Glutamatergic neuron (in vitro differentiated cells): Measurements from ENCODE around the gene ALKAL2. TPM values are rescaled to one million over a fixed set of nuclear protein-coding genes. Genes with fewer than 3 reads are reported as not detected.
"Not testable (repeated sequence)": the region's sequence is repeated elsewhere in the genome, so short reads cannot be mapped to it uniquely, and the experiment has no call there.

Experiments
- DNase-seq: peaks from one replicate; pipeline ENCODE4 v3.0.0; 2022
- H3K27ac Mint-ChIP-seq: one replicate; pipeline ENCODE4 v1.8.0; 2020; ENCODE audit warnings: mild to moderate bottlenecking, mixed read lengths, inconsistent platforms; ENCODE audit not compliant: unreplicated experiment
- H3K27me3 Mint-ChIP-seq: one replicate; pipeline ENCODE4 v1.8.0; 2020; ENCODE audit warnings: mild to moderate bottlenecking, moderate library complexity, mixed read lengths, inconsistent platforms; ENCODE audit not compliant: unreplicated experiment
- H3K36me3 Mint-ChIP-seq: one replicate; pipeline ENCODE4 v1.8.0; 2020; ENCODE audit warnings: mild to moderate bottlenecking, mixed read lengths, inconsistent platforms; ENCODE audit not compliant: unreplicated experiment
- H3K4me1 Mint-ChIP-seq: one replicate; pipeline ENCODE4 v1.8.0; 2020; ENCODE audit warnings: mild to moderate bottlenecking, low read depth, mixed read lengths, inconsistent platforms; ENCODE audit not compliant: unreplicated experiment
- H3K4me3 Mint-ChIP-seq: one replicate; pipeline ENCODE4 v1.8.0; 2020; ENCODE audit warnings: mild to moderate bottlenecking, mixed read lengths, inconsistent platforms; ENCODE audit not compliant: unreplicated experiment
- H3K9me3 Mint-ChIP-seq: one replicate; pipeline ENCODE4 v1.8.0; 2020; ENCODE audit warnings: mild to moderate bottlenecking, moderate library complexity, mixed read lengths, inconsistent platforms; ENCODE audit not compliant: unreplicated experiment
- CTCF ChIP-seq: fragments of 200-600 bp; sonication (generic); IDR thresholded peaks from one replicate; pipeline ENCODE4 v1.5.0; 2021; ENCODE audit not compliant: partially characterized antibody, unreplicated experiment
- total RNA-seq: library from RNA; stranded (reverse); fragmentation: NEBNext Ultra II Directional; extraction: Animal tissue kit (Norgen Biotek cat#: 25700); gene quantifications from one replicate; pipeline ENCODE4 v1.2.1, GENCODE V29; 2021; ENCODE audit not compliant: unreplicated experiment

Gene ALKAL2
- total RNA-seq, 1 donor from 2014 or later = 1.0 TPM

- peaks cover 15% of the 10 kb centered on the region for H3K36me3 Mint-ChIP-seq
- peaks cover 24% of the 10 kb centered on the region for H3K4me1 Mint-ChIP-seq
- no peak overlapping the region for H3K27ac Mint-ChIP-seq
- H3K9me3 Mint-ChIP-seq = no peaks in the 10 kb centered on the region
- no peak for DNase-seq
- no peak for TF ChIP-seq CTCF
- no peak overlapping the region for H3K4me3 Mint-ChIP-seq
- H3K27me3 Mint-ChIP-seq = peaks cover 8% of the 10 kb centered on the region
Measured at GRCh38 chr2:316381-316780, 28.5 kb upstream of the ALKAL2 start.

- peaks cover 15% of the 10 kb centered on the region for H3K36me3 Mint-ChIP-seq
- not testable (repeated sequence) for DNase-seq, H3K27me3 Mint-ChIP-seq, H3K9me3 Mint-ChIP-seq, H3K27ac Mint-ChIP-seq, H3K4me3 Mint-ChIP-seq
- H3K4me1 Mint-ChIP-seq = peaks cover 24% of the 10 kb centered on the region
Measured at GRCh38 chr2:315925-316324, 28.0 kb upstream of the ALKAL2 start.

DNA sequence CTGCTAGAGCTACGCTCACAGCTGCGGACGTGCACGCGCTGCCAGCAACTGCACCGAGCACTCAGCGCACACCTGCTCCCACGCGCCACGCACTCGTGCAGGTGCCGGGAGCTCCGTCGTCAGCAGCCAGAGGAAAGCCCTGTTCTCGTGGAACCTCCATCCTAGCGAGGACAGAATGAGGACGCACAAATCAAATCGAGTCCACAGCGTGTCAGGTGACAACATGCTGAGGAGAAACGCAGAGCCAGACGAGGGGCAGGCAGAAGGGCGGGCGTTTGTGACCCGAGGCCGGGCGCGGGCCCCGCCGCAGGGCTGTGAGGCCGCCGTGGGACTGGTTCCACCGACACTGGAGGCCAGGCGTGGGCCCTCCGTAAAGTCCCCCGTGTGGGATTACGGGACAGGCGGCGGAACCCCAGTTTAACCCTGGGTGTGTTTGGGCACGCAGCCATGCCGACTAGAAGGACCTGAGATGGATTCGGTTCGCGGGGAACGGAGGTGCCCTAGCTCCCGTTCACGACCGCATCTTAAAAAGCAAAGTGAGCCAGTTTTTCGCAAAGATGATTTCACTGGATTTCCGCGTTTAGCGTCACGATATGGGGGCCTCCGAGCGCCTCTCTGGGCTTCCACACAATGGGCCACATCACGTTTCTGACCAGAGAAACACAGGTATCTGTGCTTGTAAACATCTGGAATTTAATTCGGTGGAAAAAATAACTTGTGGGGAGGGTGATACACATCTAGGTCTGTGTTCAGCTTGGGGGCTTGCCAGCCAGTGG is 26.9 kb upstream of the ALKAL2 start:
- DNase-seq = no peak
- Mint-ChIP-seq H3K4me3 (no peak overlapping the region), H3K36me3 (peaks cover 15% of the 10 kb centered on the region), H3K27ac (no peak overlapping the region), H3K4me1 (peaks cover 24% of the 10 kb centered on the region), H3K27me3 (peaks cover 9% of the 10 kb centered on the region), H3K9me3 (no peaks in the 10 kb centered on the region)
- TF ChIP-seq CTCF = no peak

- TF ChIP-seq CTCF = no peak
- peaks cover 9% of the 10 kb centered on the region for H3K27me3 Mint-ChIP-seq
- peaks cover 28% of the 10 kb centered on the region for H3K4me1 Mint-ChIP-seq
- no peak for DNase-seq
- H3K9me3 Mint-ChIP-seq = no peaks in the 10 kb centered on the region
- H3K4me3 Mint-ChIP-seq = no peak overlapping the region
- H3K27ac Mint-ChIP-seq = no peak overlapping the region
- peaks cover 12% of the 10 kb centered on the region for H3K36me3 Mint-ChIP-seq
Measured at GRCh38 chr2:313991-314390, 26.1 kb upstream of the ALKAL2 start.

DNA sequence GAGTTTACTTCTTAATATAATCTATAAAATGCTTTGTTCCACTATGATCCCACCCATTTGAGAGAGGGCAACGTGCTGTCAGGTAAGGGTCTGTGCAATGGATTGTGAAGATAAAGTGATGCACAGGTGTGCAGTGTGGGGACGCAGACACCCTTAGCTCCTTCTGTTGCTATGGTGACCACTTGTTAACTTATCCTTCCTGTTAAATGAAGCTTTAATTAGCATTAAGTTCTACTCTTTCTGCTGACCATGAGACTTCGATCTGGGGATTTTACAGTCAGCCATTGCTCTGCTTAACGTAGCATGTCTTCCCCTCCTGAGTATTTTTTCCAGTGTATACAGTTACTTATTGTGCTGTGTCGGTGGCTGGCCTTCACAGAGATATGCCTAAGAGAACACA is 23.1 kb upstream of the ALKAL2 start:
- H3K36me3 Mint-ChIP-seq = peaks cover 2% of the 10 kb centered on the region
- H3K4me3 Mint-ChIP-seq = no peak overlapping the region
- no peak overlapping the region for H3K27ac Mint-ChIP-seq
- peaks cover 12% of the 10 kb centered on the region for H3K4me1 Mint-ChIP-seq
- peaks cover 3% of the 10 kb centered on the region for H3K9me3 Mint-ChIP-seq
- DNase-seq = no peak
- no peak for TF ChIP-seq CTCF
- peaks cover 2% of the 10 kb centered on the region for H3K27me3 Mint-ChIP-seq
